Measurements from ENCODE around the gene CES2. TPM values are rescaled to one million over a fixed set of nuclear protein-coding genes. Genes with fewer than 3 reads are reported as not detected.

The CES2 gene
- total and polyA plus RNA-seq, 2 donors (not counting 3 experiments of a cell fraction or from before 2014, with no cell fraction given): 19.1 to 28.8 TPM

- Histone ChIP-seq H3K9ac (replicated peaks; ENCODE audit: extremely low read depth, insufficient read depth, low read length) (no peak overlapping the region), H3K79me2 (ENCODE audit: control insufficient read depth, insufficient read depth, low read length) (no peaks in the 10 kb centered on the region), H4K20me1 (replicated peaks; ENCODE audit: control insufficient read depth, extremely low read depth, insufficient read depth, low read length) (no peaks in the 10 kb centered on the region), H3K27ac (ENCODE audit: insufficient read depth, low read depth, low read length) (no peak overlapping the region), H3K27me3 (ENCODE audit: control insufficient read depth in 2 of 2, insufficient read depth in 2 of 2, low read length in 2 of 2) (peaks cover 0 to 3% of the 10 kb centered on the region in 2 experiments), H3K36me3 (ENCODE audit: control insufficient read depth in 2 of 2, extremely low read depth in 1 of 2, insufficient read depth in 2 of 2, low read length in 2 of 2) (no peaks in the 10 kb centered on the region), H3K4me3 (replicated peaks in 1 of 3; ENCODE audit: insufficient read depth in 1 of 3, low read depth in 1 of 3, low read length in 3 of 3) (no peak overlapping the region), H3K9me3 (replicated peaks; ENCODE audit: control insufficient read depth, insufficient read depth, low read length) (no peaks in the 10 kb centered on the region), H3K4me1 (ENCODE audit: control insufficient read depth, extremely low read depth, insufficient read depth, low read length) (no peaks in the 10 kb centered on the region), H3K4me2 (ENCODE audit: insufficient read depth, low read length) (no peak overlapping the region), H2AFZ (ENCODE audit: low read depth, low read length) (no peak overlapping the region), H3K9me1 (replicated peaks; ENCODE audit: control insufficient read depth, extremely low read depth, insufficient read depth, low read length) (no peaks in the 10 kb centered on the region)
- no TSS peak for BruUV-seq (replicated peaks)
- TF ChIP-seq FOS (IDR thresholded peaks at IDR 0.05; ENCODE audit: borderline replicate concordance, insufficient read depth, low read length): no peak
- TF ChIP-seq JUN (IDR thresholded peaks at IDR 0.05; ENCODE audit: borderline replicate concordance, insufficient read depth, insufficient read length, low read depth): no peak
- TF ChIP-seq EZH2 (IDR thresholded peaks at IDR 0.05; ENCODE audit: borderline replicate concordance, low read depth, low read length, severe bottlenecking): no peak
- no peak for TF ChIP-seq MYC (IDR thresholded peaks at IDR 0.05; ENCODE audit: low read depth, low read length)
- dilution Hi-C loops (cut with MboI; ENCODE audit: extremely low pct_ligation_motif_present, low sequenced_read_pairs): no loop called here
- intact Hi-C loops (cut with micrococcal nuclease): loop anchor here (5.0 kb wide), 1 partner anchor 37 kb away; no protein-coding TSS in a partner anchor
- FAIRE-seq (no peak), DNase-seq (ENCODE audit: low read depth, low spot score) (no peak)
- CTCF ChIA-PET: interaction anchor here (0.6 to 4.8 kb wide), 15 partner anchors 9 to 323 kb away, joined by 3 to 58 read pairs (median 4); partner anchors contain the start of genes FBXL8, NOL3 and TRADD
- POLR2A ChIA-PET: no interaction called here
These were observed 40.1 kb downstream of the CES2 start for GRCh38 chr16:66975302-66975893.

GRCh38 chr16:66976746-66977145, 41.4 kb downstream of the CES2 start:
- Histone ChIP-seq H3K36me3 (ENCODE audit: control insufficient read depth in 2 of 2, extremely low read depth in 1 of 2, insufficient read depth in 2 of 2, low read length in 2 of 2) (no peaks in the 10 kb centered on the region), H3K9me3 (replicated peaks; ENCODE audit: control insufficient read depth, insufficient read depth, low read length) (no peaks in the 10 kb centered on the region), H3K4me2 (ENCODE audit: insufficient read depth, low read length) (no peak overlapping the region), H3K79me2 (ENCODE audit: control insufficient read depth, insufficient read depth, low read length) (no peaks in the 10 kb centered on the region), H3K9ac (replicated peaks; ENCODE audit: extremely low read depth, insufficient read depth, low read length) (no peak overlapping the region), H4K20me1 (replicated peaks; ENCODE audit: control insufficient read depth, extremely low read depth, insufficient read depth, low read length) (no peaks in the 10 kb centered on the region), H3K27ac (ENCODE audit: insufficient read depth, low read depth, low read length) (no peak overlapping the region), H3K4me3 (replicated peaks in 1 of 3; ENCODE audit: insufficient read depth in 1 of 3, low read depth in 1 of 3, low read length in 3 of 3) (no peak overlapping the region), H3K27me3 (ENCODE audit: control insufficient read depth in 2 of 2, insufficient read depth in 2 of 2, low read length in 2 of 2) (no peaks in the 10 kb centered on the region), H3K9me1 (replicated peaks; ENCODE audit: control insufficient read depth, extremely low read depth, insufficient read depth, low read length) (no peaks in the 10 kb centered on the region), H2AFZ (ENCODE audit: low read depth, low read length) (no peak overlapping the region), H3K4me1 (ENCODE audit: control insufficient read depth, extremely low read depth, insufficient read depth, low read length) (no peaks in the 10 kb centered on the region)
- no peak for DNase-seq (ENCODE audit: low read depth, low spot score)
- intact Hi-C loops (cut with micrococcal nuclease) (loop anchor here (1.0 to 5.0 kb wide), 4 partner anchors 36 to 209 kb away; partner anchors contain the start of genes FBXL8 and TRADD), dilution Hi-C loops (cut with MboI; ENCODE audit: extremely low pct_ligation_motif_present, low sequenced_read_pairs) (no loop called here)
- CTCF ChIA-PET: interaction anchor here (1.0 to 4.8 kb wide), 7 partner anchors 19 to 222 kb away, joined by 3 to 58 read pairs (median 4); partner anchors contain the start of gene NOL3
- POLR2A ChIA-PET: no interaction called here
- TF ChIP-seq POLR2A (IDR thresholded peaks at IDR 0.05; ENCODE audit: low read depth, low read length) (no peak), CTCF (IDR thresholded peaks at IDR 0.05; ENCODE audit: extremely low read depth in 1 of 2, insufficient read depth in 1 of 2, low read depth in 1 of 2, low read length in 2 of 2) (no peak), MAX (IDR thresholded peaks at IDR 0.05; ENCODE audit: insufficient read depth, insufficient read length) (no peak), JUN (IDR thresholded peaks at IDR 0.05; ENCODE audit: borderline replicate concordance, insufficient read depth, insufficient read length, low read depth) (no peak), GATA2 (IDR thresholded peaks at IDR 0.05; ENCODE audit: insufficient read depth, insufficient read length, low read depth, low read length) (no peak), POLR2AphosphoS5 (IDR thresholded peaks at IDR 0.05; ENCODE audit: insufficient read depth, low read depth, low read length) (no peak), EZH2 (IDR thresholded peaks at IDR 0.05; ENCODE audit: borderline replicate concordance, low read depth, low read length, severe bottlenecking) (no peak), FOS (IDR thresholded peaks at IDR 0.05; ENCODE audit: borderline replicate concordance, insufficient read depth, low read length) (no peak), MYC (IDR thresholded peaks at IDR 0.05; ENCODE audit: low read depth, low read length) (no peak)
- no TSS peak for BruUV-seq (replicated peaks)
- no peak for FAIRE-seq

All from endothelial cell of umbilical vein (primary cell).